H1 (cell line): ENCODE results near the gene DARS1. TPM values are rescaled to one million over a fixed set of nuclear protein-coding genes. Genes with fewer than 3 reads are reported as not detected.

Experiments
- CTCF ChIA-PET: fragments of 300-600 bp; sonication (Branson Sonifier 250); formaldehyde crosslinking; loops from one replicate; lab custom pipeline; 2021; ENCODE audit not compliant: partially characterized antibody; lab: Charles Lee
- POLR2A ChIA-PET: fragments of 300-600 bp; sonication (Branson Sonifier 250); formaldehyde crosslinking; loops from one replicate; lab custom pipeline; 2021; ENCODE audit warnings: inconsistent platforms; ENCODE audit not compliant: partially characterized antibody; lab: Charles Lee
- DNase-seq, 2 experiments: peaks; one replicate each; pipeline versions ENCODE4 v3.0.0 to v3.0.0-alpha.2; 2010 to 2022; ENCODE audit warnings: low spot score in 2 of 2, low read depth in 1 of 2, mixed read lengths in 1 of 2
- FAIRE-seq: peaks from 2 replicates; lab custom pipeline; 2011; peaks lifted over from hg19 to GRCh38; lab: Jason Lieb, UNC
- H2AFZ ChIP-seq: 2 replicates; pipeline ENCODE4 v1.8.1; 2012; ENCODE audit warnings: low read length, inconsistent platforms
- H2AK5ac ChIP-seq: 2 replicates; pipeline ENCODE4 v1.6.1; 2013; ENCODE audit warnings: low read depth, low read length
- H2BK120ac ChIP-seq: replicated peaks from 2 replicates; pipeline ENCODE3; 2013; ENCODE audit warnings: low read depth, low read length, inconsistent platforms
- H2BK12ac ChIP-seq: 2 replicates; pipeline ENCODE4 v1.6.1; 2013; ENCODE audit warnings: low read depth, low read length
- H2BK15ac ChIP-seq: 2 replicates; pipeline ENCODE4 v1.6.1; 2013; ENCODE audit warnings: low read length
- H2BK20ac ChIP-seq: 2 replicates; pipeline ENCODE4 v1.6.1; 2013; ENCODE audit warnings: low read length
- H2BK5ac ChIP-seq: 2 replicates; pipeline ENCODE4 v1.6.1; 2013; ENCODE audit warnings: low read depth, low read length
- H3K14ac ChIP-seq: 2 replicates; pipeline ENCODE4 v1.6.1; 2013; ENCODE audit warnings: inconsistent platforms; ENCODE audit not compliant: insufficient read length
- H3K18ac ChIP-seq: 2 replicates; pipeline ENCODE4 v1.6.1; 2013; ENCODE audit warnings: low read length; ENCODE audit errors: extremely low read depth
- H3K23ac ChIP-seq: 2 replicates; pipeline ENCODE4 v1.6.1; 2013; ENCODE audit warnings: inconsistent platforms; ENCODE audit not compliant: insufficient read length
- H3K23me2 ChIP-seq: 2 replicates; pipeline ENCODE4 v1.6.1; 2013; ENCODE audit warnings: low read depth, low read length
- H3K27ac ChIP-seq: 2 replicates; pipeline ENCODE4 v1.6.1; 2011; ENCODE audit warnings: low read depth, low read length, inconsistent platforms
- H3K27me3 ChIP-seq, 4 experiments: replicated peaks in 1 of 4; 1 replicate in 1 of 4; 2 replicates in 3 of 4; pipeline versions ENCODE4 v1.6.1 to v1.8.1; 2011 to 2013; ENCODE audit warnings: low read length in 3 of 4, mild to moderate bottlenecking in 3 of 4, inconsistent platforms in 2 of 4, mixed read lengths in 2 of 4, moderate library complexity in 1 of 4; ENCODE audit not compliant: control insufficient read depth in 3 of 4, insufficient read depth in 3 of 4; ENCODE audit errors: extremely low read depth in 1 of 4
- H3K36me3 ChIP-seq, 4 experiments: 2 replicates each; pipeline versions ENCODE4 v1.6.1 to v1.8.1; 2011 to 2013; ENCODE audit warnings: mild to moderate bottlenecking in 4 of 4, low read length in 3 of 4, moderate library complexity in 2 of 4, control low read depth in 1 of 4, inconsistent platforms in 1 of 4; ENCODE audit not compliant: insufficient read depth in 4 of 4, control insufficient read depth in 2 of 4
- H3K4ac ChIP-seq: replicated peaks from 2 replicates; pipeline ENCODE3; 2013; ENCODE audit warnings: low read length, low read depth, mixed read lengths, inconsistent platforms; ENCODE audit not compliant: insufficient read length
- H3K4me1 ChIP-seq, 4 experiments: replicated peaks in 1 of 4; 1 replicate in 1 of 4; 2 replicates in 3 of 4; pipeline versions ENCODE4 v1.6.1 to v1.8.1; 2011 to 2013; ENCODE audit warnings: low read length in 3 of 4, inconsistent platforms in 2 of 4, mixed read lengths in 1 of 4; ENCODE audit not compliant: insufficient read depth in 4 of 4, control insufficient read depth in 3 of 4
- H3K4me2 ChIP-seq, 2 experiments: 2 replicates each; pipeline versions ENCODE4 v1.6.1 to v1.8.1; 2011 to 2013; ENCODE audit warnings: low read depth in 2 of 2, low read length in 2 of 2, control low read depth in 1 of 2, inconsistent platforms in 1 of 2, mild to moderate bottlenecking in 1 of 2; ENCODE audit not compliant: insufficient read depth in 1 of 2
- H3K4me3 ChIP-seq, 4 experiments: fragments of 200-600, 300-600 bp in 1 of 4; sonication (generic), shearing (Covaris generic), sonication (Bioruptor Twin) in 1 of 4; 2 replicates each; pipeline versions ENCODE4 v1.5.1 to v1.8.1; 2011 to 2016; ENCODE audit warnings: low read length in 4 of 4, low read depth in 3 of 4, control low read depth in 2 of 4, inconsistent platforms in 2 of 4, mild to moderate bottlenecking in 2 of 4, mixed read lengths in 1 of 4, moderate library complexity in 1 of 4; ENCODE audit not compliant: insufficient read depth in 2 of 4; ENCODE audit errors: extremely low read depth in 1 of 4
- H3K56ac ChIP-seq: replicated peaks from 2 replicates; pipeline ENCODE3; 2013; ENCODE audit warnings: low read depth, mild to moderate bottlenecking, mixed read lengths, low read length, inconsistent platforms; ENCODE audit not compliant: insufficient read length
- H3K79me1 ChIP-seq: 2 replicates; pipeline ENCODE4 v1.6.1; 2013; ENCODE audit warnings: low read depth, low read length, control low read depth
- H3K79me2 ChIP-seq, 2 experiments: 2 replicates each; pipeline versions ENCODE4 v1.6.1 to v1.8.1; 2012 to 2013; ENCODE audit warnings: low read length in 2 of 2, mild to moderate bottlenecking in 2 of 2, inconsistent platforms in 1 of 2; ENCODE audit not compliant: insufficient read depth in 2 of 2, control insufficient read depth in 1 of 2
- H3K9ac ChIP-seq, 4 experiments: replicated peaks in 1 of 4; 1 replicate in 1 of 4; 2 replicates in 3 of 4; pipeline versions ENCODE4 v1.6.1 to v1.8.1; 2011 to 2013; ENCODE audit warnings: low read depth in 3 of 4, low read length in 3 of 4, control low read depth in 2 of 4, mild to moderate bottlenecking in 2 of 4, moderate library complexity in 2 of 4, inconsistent platforms in 1 of 4; ENCODE audit errors: extremely low read depth in 1 of 4
- H3K9me3 ChIP-seq, 2 experiments: 2 replicates each; pipeline versions ENCODE4 v1.6.1 to v1.8.1; 2012 to 2013; ENCODE audit warnings: mild to moderate bottlenecking in 2 of 2, moderate library complexity in 2 of 2, control low read depth in 1 of 2, inconsistent platforms in 1 of 2, low read depth in 1 of 2, low read length in 1 of 2, mixed read lengths in 1 of 2; ENCODE audit not compliant: insufficient read depth in 2 of 2
- H4K20me1 ChIP-seq, 2 experiments: replicated peaks in 1 of 2; 2 replicates each; pipeline versions ENCODE3 to v1.8.1; 2011 to 2013; ENCODE audit warnings: inconsistent platforms in 2 of 2, low read length in 2 of 2, mild to moderate bottlenecking in 1 of 2; ENCODE audit not compliant: insufficient read depth in 2 of 2, control insufficient read depth in 1 of 2
- H4K5ac ChIP-seq: 2 replicates; pipeline ENCODE4 v1.6.1; 2013; ENCODE audit warnings: low read length, low read depth, mixed read lengths, inconsistent platforms; ENCODE audit not compliant: insufficient read length
- H4K8ac ChIP-seq: 2 replicates; pipeline ENCODE4 v1.8.0; 2013; ENCODE audit warnings: mild to moderate bottlenecking, moderate library complexity, low read length, inconsistent platforms; ENCODE audit not compliant: insufficient read depth; ENCODE audit errors: extremely low read depth
- H4K91ac ChIP-seq: replicated peaks from 2 replicates; pipeline ENCODE3; 2013; ENCODE audit warnings: low read length, mixed read lengths, inconsistent platforms; ENCODE audit not compliant: insufficient read length
- SIRT6 ChIP-seq: IDR thresholded peaks from one replicate; pipeline ENCODE4 v1.7.1; 2012; ENCODE audit warnings: low read length, inconsistent platforms
- WGBS, 2 experiments: shearing (Covaris generic) in 1 of 2; methylation state at CpG; one replicate each; pipeline versions ENCODE4 v1.1.6 to v1.1.7; 2013 to 2015; ENCODE audit warnings: low lambda C conversion rate in 2 of 2, mixed read lengths in 2 of 2, inconsistent platforms in 1 of 2, low coverage in 1 of 2, missing lambda C conversion rate in 1 of 2; ENCODE audit not compliant: insufficient replicate concordance in 2 of 2, insufficient coverage in 1 of 2, insufficient read length in 1 of 2; ENCODE audit errors: extremely low coverage in 1 of 2, missing lambda C conversion rate in 1 of 2; 5-methylcytosine and 5-hydroxymethylcytosine counted together
- polyA plus RNA-seq, 7 experiments: library from polyadenylated mRNA; depleted of rRNA in 3 of 7; stranded (reverse) in 5 of 7; unstranded in 2 of 7; fragments of >200 nt in 5 of 7; fragments of 200-250 nt in 2 of 7; gene quantifications; 1 replicate in 5 of 7; 2 replicates in 1 of 7; 4 replicates in 1 of 7; pipeline versions ENCODE4 v1.2.1 to v1.2.3, GENCODE V29; 2011 to 2013; ENCODE audit warnings: missing spikeins in 2 of 7, mixed read lengths in 2 of 7
- total RNA-seq: library from RNA; stranded (reverse); fragmentation: NEBNext Ultra II Directional; extraction: Animal tissue kit (Norgen Biotek cat#: 25700); gene quantifications from 2 replicates; pipeline ENCODE4 v1.2.1, GENCODE V29; 2021

The DARS1 gene
- total and polyA plus RNA-seq, 2 of the 8 experiments (the other 6 are each of a cell fraction or from before 2014, with no cell fraction given), result 61.7 to 85.9 TPM

GRCh38 chr2:135894930-135895329 lies 90.5 kb downstream of the DARS1 start:
- Histone ChIP-seq H3K36me3 (no peaks in the 10 kb centered on the region; a peak in 1 of 8 replicates), H4K91ac (no peak overlapping the region), H3K23ac (no peak overlapping the region), H2BK20ac (no peak overlapping the region), H3K23me2 (no peaks in the 10 kb centered on the region), H2BK12ac (no peak overlapping the region), H3K9ac (no peak overlapping the region), H3K56ac (no peak overlapping the region), H4K20me1 (no peaks in the 10 kb centered on the region), H4K8ac (no peak overlapping the region), H2BK120ac (no peak overlapping the region), H3K79me2 (no peaks in the 10 kb centered on the region), H3K79me1 (no peaks in the 10 kb centered on the region), H3K27ac (no peak overlapping the region), H3K4me1 (peaks cover 0 to 4% (median 0%) of the 10 kb centered on the region in 4 experiments; a peak in 3 of 7 replicates), H2BK15ac (no peak overlapping the region), H3K18ac (no peak overlapping the region), H3K9me3 (no peaks in the 10 kb centered on the region; a peak in 1 of 4 replicates), H3K4me2 (no peak overlapping the region)
- POLR2A ChIA-PET, result interaction anchor here (0.6 to 1.6 kb wide), 4 partner anchors 20 to 63 kb away, joined by 3 to 4 read pairs (median 3); no protein-coding TSS in a partner anchor
- no peak for DNase-seq
- 79% methylated on average over 1 of the region's 1 CpG; no CpG with 5 or more reads in 1 of the 2 experiments for WGBS, 2 experiments
- FAIRE-seq, result no peak
- TF ChIP-seq SIRT6, result no peak
- TF ChIP-seq, all 59 proteins: peak for 0
- Histone ChIP-seq H2BK5ac (no peak overlapping the region), H3K4ac (no peak overlapping the region), H3K27me3 (no peaks in the 10 kb centered on the region), H2AFZ (no peak overlapping the region), H2AK5ac (no peak overlapping the region), H3K4me3 (no peak overlapping the region), H3K14ac (no peak overlapping the region), H4K5ac (no peak overlapping the region)
- CTCF ChIA-PET, result interaction anchor here (0.6 to 4.0 kb wide), 5 partner anchors 10 to 489 kb away, joined by 3 to 25 read pairs (median 4); no protein-coding TSS in a partner anchor
